ENCODE measurements around the gene PARP11.

GRCh38 chr12:3892631-3893030 lies 19.4 kb upstream of the PARP11 start:
- TF ChIP-seq CTCF (conservative IDR thresholded peaks at IDR 0.05) = no peak
- no peak for TF ChIP-seq EZH2 (IDR thresholded peaks at IDR 0.05; ENCODE audit: low read depth)
